NCI-H1105 (cell line): ENCODE results near the gene PRKAG2.
"Not testable (repeated sequence)": the region's sequence is repeated elsewhere in the genome, so short reads cannot be mapped to it uniquely, and the experiment has no call there.

ENCODE experiments used
- DNase-seq: peaks from one replicate; lab custom pipeline; 2025; lab: John Stamatoyannopoulos, UW

The PRKAG2 gene

GRCh38 chr7:151851145-151851751 is 25.7 kb downstream of the PRKAG2 start:
- no peak for DNase-seq

GRCh38 chr7:151850491-151851124 is 26.3 kb downstream of the PRKAG2 start:
- no peak for DNase-seq

- DNase-seq = no peak
Measured at GRCh38 chr7:151849879-151850260, 27.0 kb downstream of the PRKAG2 start.

GRCh38 chr7:151849008-151849878 is 27.7 kb downstream of the PRKAG2 start:
- DNase-seq = no peak

- DNase-seq = no peak
Measured at GRCh38 chr7:151847681-151848081, 29.2 kb downstream of the PRKAG2 start.

GRCh38 chr7:151847136-151847535 is 29.8 kb downstream of the PRKAG2 start:
- no peak for DNase-seq

GRCh38 chr7:151845412-151846205 is 31.3 kb downstream of the PRKAG2 start:
- no peak for DNase-seq

- no peak for DNase-seq
Measured at GRCh38 chr7:151844825-151845200, 32.1 kb downstream of the PRKAG2 start.

- DNase-seq = no peak
Measured at GRCh38 chr7:151844071-151844824, 32.7 kb downstream of the PRKAG2 start.

GRCh38 chr7:151843181-151843580 is 33.7 kb downstream of the PRKAG2 start:
- no peak for DNase-seq

GRCh38 chr7:151841395-151842051 is 35.4 kb downstream of the PRKAG2 start:
- not testable (repeated sequence) for DNase-seq

GRCh38 chr7:151840088-151840910 is 36.6 kb downstream of the PRKAG2 start:
- no peak for DNase-seq

- DNase-seq = no peak
Measured at GRCh38 chr7:151839451-151839921, 37.4 kb downstream of the PRKAG2 start.

- no peak for DNase-seq
Measured at GRCh38 chr7:151838861-151839381, 38.0 kb downstream of the PRKAG2 start.

- DNase-seq = no peak
Measured at GRCh38 chr7:151838072-151838471, 38.8 kb downstream of the PRKAG2 start.

GRCh38 chr7:151837285-151838042 is 39.5 kb downstream of the PRKAG2 start:
- DNase-seq = no peak

- DNase-seq = no peak
Measured at GRCh38 chr7:151836927-151837205, 40.0 kb downstream of the PRKAG2 start.

GRCh38 chr7:151836191-151836926 is 40.6 kb downstream of the PRKAG2 start:
- no peak for DNase-seq
